GM19239 (cell line): ENCODE data around the gene ALDH1A3.

Experiments
- DNase-seq: peaks from one replicate; pipeline ENCODE4 v3.0.0; 2011; ENCODE audit warnings: low spot score; ENCODE audit not compliant: insufficient read length
- FAIRE-seq: peaks from 2 replicates; lab custom pipeline; 2011; peaks lifted over from hg19 to GRCh38; lab: Jason Lieb, UNC

The ALDH1A3 gene

GRCh38 chr15:100880139-100880896, 687 bp downstream of the ALDH1A3 start:
- FAIRE-seq, result no peak
- no peak for DNase-seq

GRCh38 chr15:100880897-100881242, 1.2 kb downstream of the ALDH1A3 start:
- DNase-seq, result no peak
- FAIRE-seq, result no peak

DNA sequence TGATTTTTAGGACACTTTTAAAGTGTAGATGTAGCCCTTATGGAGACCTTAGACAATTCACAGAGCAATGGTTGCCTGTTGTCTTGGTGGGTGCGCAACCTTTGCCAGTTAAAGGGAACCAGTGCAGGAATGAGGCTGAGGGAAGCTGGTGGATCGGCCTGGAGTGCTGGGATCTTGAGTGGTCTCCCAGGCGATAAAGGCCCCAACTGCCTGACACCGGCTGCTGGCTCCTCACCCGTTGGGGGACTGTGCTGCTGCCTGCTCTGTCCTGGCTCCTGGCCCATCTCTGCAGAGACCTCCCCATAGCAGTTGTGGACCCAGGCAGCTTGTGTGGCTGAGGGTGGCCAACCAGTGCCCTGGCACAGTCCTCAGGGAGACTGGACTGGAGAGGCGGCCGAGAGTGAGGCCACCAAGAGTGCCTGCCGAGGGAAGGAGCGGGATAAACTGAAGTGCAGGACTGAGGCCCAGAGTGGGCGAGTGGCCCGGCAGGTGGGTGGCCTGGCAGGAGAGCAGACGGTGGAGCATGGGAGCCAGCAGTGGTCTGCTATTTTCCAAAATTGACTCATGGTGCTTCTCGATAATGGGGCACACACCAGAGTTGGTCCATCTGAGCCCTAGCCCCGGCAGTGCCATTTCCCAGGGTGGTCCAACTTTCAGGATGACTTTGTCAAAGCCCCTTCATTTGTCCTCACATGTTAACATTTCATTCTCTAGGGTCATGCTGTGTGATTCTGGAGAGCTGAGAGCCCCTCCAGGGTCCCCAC, 2.1 kb downstream of the ALDH1A3 start:
- FAIRE-seq (no peak), DNase-seq (no peak)

GRCh38 chr15:100885116-100885515, 5.5 kb downstream of the ALDH1A3 start:
- FAIRE-seq (no peak), DNase-seq (no peak)

GRCh38 chr15:100885811-100886210, 6.2 kb downstream of the ALDH1A3 start:
- DNase-seq (no peak), FAIRE-seq (no peak)

DNA sequence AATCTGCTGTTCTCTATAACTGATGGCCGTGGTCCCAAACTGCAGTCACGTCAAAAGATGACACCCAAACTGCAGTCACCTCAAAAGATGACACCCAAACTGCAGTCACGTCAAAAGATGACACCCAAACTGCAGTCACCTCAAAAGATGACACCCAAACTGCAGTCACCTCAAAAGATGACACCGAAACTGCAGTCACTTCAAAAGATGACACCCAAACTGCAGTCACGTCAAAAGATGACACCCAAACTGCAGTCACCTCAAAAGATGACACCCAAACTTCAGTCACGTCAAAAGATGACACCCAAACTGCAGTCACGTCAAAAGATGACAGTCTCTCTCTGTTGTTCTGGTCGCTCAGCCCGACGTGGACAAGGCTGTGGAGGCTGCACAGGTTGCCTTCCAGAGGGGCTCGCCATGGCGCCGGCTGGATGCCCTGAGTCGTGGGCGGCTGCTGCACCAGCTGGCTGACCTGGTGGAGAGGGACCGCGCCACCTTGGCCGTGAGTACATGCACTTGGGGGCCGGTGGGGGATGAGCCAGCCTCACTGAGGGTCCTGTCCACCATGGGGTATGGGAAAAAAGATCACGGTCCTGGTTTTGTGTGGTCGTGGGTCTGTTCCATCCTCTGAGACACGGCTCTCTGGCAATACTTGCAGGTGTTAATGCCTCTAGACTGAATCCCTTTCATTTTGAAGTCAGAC, 7.7 kb downstream of the ALDH1A3 start:
- FAIRE-seq (no peak), DNase-seq (no peak)

GRCh38 chr15:100889385-100890050, 9.9 kb downstream of the ALDH1A3 start:
- DNase-seq (no peak), FAIRE-seq (no peak)

- FAIRE-seq, result no peak
- no peak for DNase-seq
These were observed 10.6 kb downstream of the ALDH1A3 start for GRCh38 chr15:100890051-100890720.

- DNase-seq (no peak), FAIRE-seq (no peak)
These were observed 11.2 kb downstream of the ALDH1A3 start for GRCh38 chr15:100890850-100891249.

DNA sequence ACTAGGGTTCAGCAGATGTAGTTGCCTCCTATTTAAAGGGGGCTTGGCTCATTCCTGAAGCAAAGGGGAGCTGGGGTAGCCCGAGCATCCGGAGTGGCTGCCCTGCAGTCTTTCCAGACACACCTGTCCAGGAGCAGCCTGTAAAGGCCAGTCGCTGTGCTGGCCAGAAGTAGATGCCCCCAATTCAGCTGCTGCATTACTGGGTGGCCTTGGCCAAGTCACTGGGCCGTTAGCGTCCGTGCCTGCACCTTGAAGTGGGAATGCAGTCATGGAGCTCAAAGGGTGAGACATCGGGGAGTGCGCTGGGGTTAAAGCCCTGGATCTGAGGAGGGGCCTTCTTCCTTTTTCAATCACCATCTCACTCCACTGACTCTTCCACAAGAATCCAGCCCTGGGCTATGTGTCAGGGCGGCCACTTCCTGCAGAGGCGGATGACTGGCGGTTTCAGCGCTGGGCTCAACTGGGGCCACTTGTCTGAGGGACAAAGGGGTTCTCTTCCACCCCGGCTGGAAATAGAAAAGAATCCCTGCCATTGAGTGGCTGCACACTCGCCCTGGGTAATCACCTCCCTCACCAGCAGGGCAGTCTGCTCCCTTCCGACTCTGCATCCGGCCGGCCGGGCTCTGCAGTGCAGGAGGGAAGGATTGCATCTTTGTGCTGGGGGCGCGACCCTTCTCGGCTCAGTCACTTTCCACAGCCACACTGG, 11.8 kb downstream of the ALDH1A3 start:
- no peak for DNase-seq
- FAIRE-seq, result no peak

DNA sequence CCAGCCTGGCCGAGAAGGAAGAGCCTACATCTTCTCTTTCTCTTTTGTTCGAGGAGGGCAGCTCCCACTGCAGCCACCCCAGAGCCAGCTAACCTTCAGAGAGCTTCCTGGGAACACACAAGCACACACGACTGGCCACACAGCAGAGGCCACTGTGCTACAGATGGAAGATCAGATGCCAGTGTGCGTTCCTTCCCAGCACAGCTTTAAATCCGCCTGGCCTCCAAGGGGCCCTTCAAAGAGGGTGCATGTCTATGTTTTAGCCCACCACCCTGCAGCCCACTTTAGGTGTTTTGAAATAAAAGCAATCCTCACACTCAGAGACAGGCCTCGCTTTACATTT, 12.4 kb downstream of the ALDH1A3 start:
- DNase-seq, result no peak
- FAIRE-seq, result no peak

DNA sequence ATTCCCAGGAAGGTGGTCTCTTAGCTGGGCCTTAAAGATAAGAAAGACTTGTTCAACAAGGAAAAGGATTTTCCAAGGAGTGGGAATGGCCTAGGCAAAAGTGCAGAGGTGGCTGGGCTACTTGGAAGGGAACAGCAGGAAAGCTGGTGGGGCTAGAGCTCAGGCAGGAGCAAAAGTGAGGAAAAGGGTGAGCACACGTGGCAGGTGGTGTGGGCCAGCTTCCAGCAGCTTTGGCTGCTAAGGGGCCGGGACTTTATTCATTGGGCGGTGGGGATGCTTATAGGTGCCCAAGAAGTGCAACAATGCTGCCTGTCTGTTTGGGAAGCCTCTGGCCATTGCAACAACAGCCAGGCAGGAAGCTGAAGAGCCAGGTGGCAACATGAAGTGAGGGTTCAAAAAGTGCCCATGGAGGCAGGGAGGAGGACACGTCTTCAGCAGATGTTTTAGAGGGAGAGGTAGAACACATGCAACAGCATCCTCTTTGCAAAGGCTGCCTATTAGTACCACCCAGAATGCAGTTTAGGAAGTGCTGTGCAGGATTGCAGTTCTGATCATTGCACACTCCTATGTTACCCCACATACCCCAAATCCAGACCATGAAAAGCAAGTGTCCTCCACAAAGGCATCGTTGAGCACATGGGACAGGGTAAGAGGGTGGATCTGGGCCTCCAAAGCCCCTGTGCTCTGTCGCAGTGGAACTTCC, 13.8 kb downstream of the ALDH1A3 start:
- DNase-seq (no peak), FAIRE-seq (no peak)

DNA sequence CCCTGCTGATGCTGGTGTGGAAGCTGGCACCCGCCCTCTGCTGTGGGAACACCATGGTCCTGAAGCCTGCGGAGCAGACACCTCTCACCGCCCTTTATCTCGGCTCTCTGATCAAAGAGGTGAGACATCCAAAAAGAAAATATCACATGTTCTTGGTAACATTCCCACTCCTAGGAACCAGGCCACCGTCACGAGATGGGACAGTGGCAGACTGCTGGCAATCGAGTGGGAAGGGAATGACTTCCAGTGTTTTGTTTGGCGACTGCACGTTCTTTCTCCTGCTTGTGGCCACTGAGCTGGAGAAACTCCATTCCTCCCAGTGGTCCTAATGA, 14.3 kb downstream of the ALDH1A3 start:
- no peak for FAIRE-seq
- no peak for DNase-seq

DNA sequence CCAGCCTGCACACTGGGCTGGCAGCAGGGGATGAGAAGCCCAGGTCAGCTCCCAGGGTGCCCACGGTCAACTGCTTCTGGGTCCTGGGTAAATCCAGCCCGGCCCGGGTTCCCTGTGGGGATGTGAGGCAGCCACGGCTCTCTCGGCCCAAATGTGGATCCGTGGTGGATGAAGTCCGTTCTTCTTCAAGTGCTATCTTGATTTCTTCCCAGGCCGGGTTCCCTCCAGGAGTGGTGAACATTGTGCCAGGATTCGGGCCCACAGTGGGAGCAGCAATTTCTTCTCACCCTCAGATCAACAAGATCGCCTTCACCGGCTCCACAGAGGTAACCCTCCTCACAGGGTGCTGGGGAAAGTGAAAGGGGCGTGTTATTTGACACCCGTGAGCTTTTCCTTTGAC, 16.1 kb downstream of the ALDH1A3 start:
- FAIRE-seq (no peak), DNase-seq (no peak)

DNA sequence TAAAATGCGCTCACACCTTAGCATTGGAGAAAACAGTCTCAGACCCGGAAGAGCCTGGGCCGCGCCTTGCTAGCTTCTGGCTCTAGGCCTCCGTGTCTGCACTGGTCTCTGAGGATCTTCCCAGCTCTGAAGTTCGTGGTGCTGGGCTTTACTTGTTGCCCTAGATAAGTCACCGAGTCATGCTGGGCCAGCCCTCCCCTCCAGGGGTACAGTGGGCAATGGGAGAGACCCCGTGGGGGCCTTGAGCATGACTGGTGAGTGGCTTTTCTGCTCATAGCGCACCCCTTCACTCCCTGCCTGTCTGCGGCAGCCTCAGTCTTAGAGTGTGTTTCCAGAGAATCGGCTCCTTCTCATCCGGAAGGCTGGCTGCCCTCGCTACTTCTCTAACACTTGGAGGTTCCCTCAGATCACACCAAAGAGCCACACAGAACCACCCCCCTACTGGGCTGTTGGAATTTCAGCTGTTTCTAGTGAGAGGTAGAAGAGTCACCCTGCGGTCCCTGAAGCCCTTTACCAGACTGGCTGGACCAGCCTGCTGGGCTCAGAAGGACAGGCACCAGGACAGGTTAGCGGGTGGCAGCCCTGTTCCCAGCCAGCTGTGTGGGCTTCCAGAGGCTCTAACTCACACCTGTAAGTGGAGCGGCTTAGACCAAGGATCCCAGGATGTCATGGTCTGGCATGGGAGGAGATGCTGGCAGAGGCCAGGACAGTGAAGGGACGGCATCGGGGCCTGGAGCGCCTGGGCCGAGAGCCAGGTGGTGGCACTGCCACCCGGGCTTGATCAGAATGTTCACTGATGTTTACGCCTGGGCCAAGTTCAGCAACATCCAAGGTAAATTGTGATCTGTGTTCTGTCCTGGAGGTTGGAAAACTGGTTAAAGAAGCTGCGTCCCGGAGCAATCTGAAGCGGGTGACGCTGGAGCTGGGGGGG, 17.9 kb downstream of the ALDH1A3 start:
- DNase-seq (no peak), FAIRE-seq (no peak)

GRCh38 chr15:100898152-100898490, 18.5 kb downstream of the ALDH1A3 start:
- DNase-seq (no peak), FAIRE-seq (no peak)

DNA sequence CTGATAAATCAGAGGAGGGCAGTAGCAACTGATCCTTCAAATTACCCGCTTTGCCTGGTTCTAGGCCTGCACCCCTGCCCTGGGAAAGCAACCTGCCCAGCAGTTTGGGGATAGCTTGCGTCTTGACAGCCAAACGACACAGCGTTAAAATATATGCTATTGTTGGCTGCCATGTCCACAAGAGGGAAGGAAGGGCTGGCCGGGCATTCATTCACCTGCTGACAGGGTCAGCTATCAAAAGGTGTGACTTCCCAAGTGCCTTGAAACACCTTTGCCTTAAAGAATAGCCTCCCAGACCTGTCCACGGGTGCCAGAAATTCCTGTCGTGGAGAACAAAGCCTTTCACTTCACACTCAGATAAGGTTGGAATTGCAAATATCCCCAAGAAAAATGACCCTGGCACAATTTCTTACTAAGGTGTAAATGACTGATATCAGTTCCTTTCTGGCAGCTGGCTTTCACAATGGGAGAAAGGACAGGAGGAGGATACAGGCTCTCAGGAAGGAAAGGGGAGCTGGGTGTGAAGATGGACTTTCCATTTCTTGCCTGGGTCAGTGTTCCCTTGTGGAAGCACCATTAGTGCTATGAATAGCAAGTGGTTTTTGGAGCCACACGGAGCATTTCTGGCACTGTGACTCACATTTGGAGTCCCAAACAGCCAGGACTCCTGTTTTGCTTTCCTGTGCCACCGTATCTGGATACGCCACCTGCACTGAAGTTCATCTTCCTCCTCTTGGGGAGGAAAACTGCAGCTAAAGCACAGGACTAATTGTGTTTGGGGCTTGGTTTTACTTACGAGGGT, 19.2 kb downstream of the ALDH1A3 start:
- FAIRE-seq (no peak), DNase-seq (no peak)

- DNase-seq, result no peak
- no peak for FAIRE-seq
These were observed 20.0 kb downstream of the ALDH1A3 start for GRCh38 chr15:100899601-100900000.
